ENCODE measurements around the gene CFAP90.

DNA sequence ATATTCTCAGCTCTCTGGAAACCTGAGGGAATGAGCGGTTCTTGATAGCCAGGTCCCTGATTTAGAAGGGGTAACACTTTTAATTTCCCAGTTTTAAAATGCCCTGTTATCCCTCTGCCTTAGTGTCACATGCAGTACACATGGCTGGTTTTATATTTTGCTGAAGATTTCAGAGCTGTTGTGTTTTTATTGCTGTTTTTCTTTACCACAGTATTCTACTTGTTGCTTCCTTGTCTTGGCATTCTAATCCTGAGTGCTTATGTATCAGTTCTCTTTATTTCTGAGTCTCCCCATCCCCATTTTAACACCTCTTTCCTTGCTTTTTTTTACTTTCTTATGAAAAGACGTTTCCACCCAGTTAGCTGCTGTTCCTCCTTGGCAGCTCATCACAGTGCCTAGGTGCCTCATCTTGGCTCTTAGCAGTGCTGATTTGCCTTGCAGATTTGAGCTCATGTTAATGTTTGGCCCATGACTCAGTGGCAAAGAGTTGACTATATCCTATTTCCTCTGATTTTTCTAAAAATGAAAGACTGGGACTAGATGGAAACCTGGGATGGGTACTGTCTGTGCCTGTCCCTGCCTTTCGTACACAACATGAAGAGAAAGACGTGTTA lies 21.7 kb upstream of the CFAP90 start:
- TF ChIP-seq, protein P1, sequence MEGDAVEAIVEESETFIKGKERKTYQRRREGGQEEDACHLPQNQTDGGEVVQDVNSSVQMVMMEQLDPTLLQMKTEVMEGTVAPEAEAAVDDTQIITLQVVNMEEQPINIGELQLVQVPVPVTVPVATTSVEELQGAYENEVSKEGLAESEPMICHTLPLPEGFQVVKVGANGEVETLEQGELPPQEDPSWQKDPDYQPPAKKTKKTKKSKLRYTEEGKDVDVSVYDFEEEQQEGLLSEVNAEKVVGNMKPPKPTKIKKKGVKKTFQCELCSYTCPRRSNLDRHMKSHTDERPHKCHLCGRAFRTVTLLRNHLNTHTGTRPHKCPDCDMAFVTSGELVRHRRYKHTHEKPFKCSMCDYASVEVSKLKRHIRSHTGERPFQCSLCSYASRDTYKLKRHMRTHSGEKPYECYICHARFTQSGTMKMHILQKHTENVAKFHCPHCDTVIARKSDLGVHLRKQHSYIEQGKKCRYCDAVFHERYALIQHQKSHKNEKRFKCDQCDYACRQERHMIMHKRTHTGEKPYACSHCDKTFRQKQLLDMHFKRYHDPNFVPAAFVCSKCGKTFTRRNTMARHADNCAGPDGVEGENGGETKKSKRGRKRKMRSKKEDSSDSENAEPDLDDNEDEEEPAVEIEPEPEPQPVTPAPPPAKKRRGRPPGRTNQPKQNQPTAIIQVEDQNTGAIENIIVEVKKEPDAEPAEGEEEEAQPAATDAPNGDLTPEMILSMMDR (IDR thresholded peaks at IDR 0.05 in 4 of 5, conservative IDR thresholded peaks at IDR 0.05 in 1 of 5): no peak
- no peak for TF ChIP-seq POLR2A (IDR thresholded peaks at IDR 0.05)

Data from gastrocnemius medialis (tissue), 4 donors.